SK-N-SH (cell line): ENCODE measurements around the gene GABRB3. TPM values are rescaled to one million over a fixed set of nuclear protein-coding genes. Genes with fewer than 3 reads are reported as not detected.

ENCODE experiments used
- CTCF ChIA-PET: fragments of 300-600, 350-600 bp; formaldehyde crosslinking; extraction: SDS; loops from one replicate; lab custom pipeline; 2021; lab: Yijun Ruan, JAX
- POLR2A ChIA-PET: fragments of 350-600 bp; sonication (Branson Sonifier 250); formaldehyde crosslinking; extraction: SDS; loops from one replicate; lab custom pipeline; 2020; ENCODE audit warnings: antibody characterized with exemption, inconsistent platforms; lab: Yijun Ruan, JAX
- DNase-seq: peaks from one replicate; pipeline ENCODE4 v3.0.0; 2012
- H2AFZ ChIP-seq: fragments of 200-600 bp; sonication (generic); 2 replicates; pipeline ENCODE4 v1.8.1; 2016; ENCODE audit warnings: antibody characterized with exemption, mild to moderate bottlenecking, low read depth
- H3F3A ChIP-seq: fragments of 200-600 bp; sonication (generic); replicated peaks from 2 replicates; pipeline ENCODE3; 2016; ENCODE audit warnings: antibody characterized with exemption, mild to moderate bottlenecking; ENCODE audit not compliant: insufficient read depth
- H3K27ac ChIP-seq, 2 experiments: fragments of 200-500 bp in 1 of 2; fragments of 200-600 bp in 1 of 2; sonication (Bioruptor generic) in 1 of 2; sonication (generic), shearing (Covaris generic) in 1 of 2; 2 replicates each; pipeline versions ENCODE4 v1.5.1 to v1.6.1; 2014 to 2016; ENCODE audit warnings: low read depth in 2 of 2, inconsistent platforms in 1 of 2, low read length in 1 of 2, mild to moderate bottlenecking in 1 of 2, mixed read lengths in 1 of 2
- H3K27me3 ChIP-seq: fragments of 200-600 bp; sonication (generic), shearing (Covaris generic); 2 replicates; pipeline ENCODE4 v1.6.1; 2016; ENCODE audit warnings: mixed run types; ENCODE audit not compliant: insufficient read depth
- H3K36me3 ChIP-seq, 2 experiments: fragments of 200-500 bp in 1 of 2; fragments of 200-600 bp in 1 of 2; sonication (Bioruptor generic) in 1 of 2; sonication (generic) in 1 of 2; replicated peaks in 1 of 2; 2 replicates each; pipeline versions ENCODE3 to v1.5.1; 2014 to 2016; ENCODE audit warnings: low read length in 1 of 2, mild to moderate bottlenecking in 1 of 2; ENCODE audit not compliant: insufficient read depth in 2 of 2, control insufficient read depth in 1 of 2
- H3K4me1 ChIP-seq, 2 experiments: fragments of 200-500 bp in 1 of 2; fragments of 200-600 bp in 1 of 2; sonication (Bioruptor generic) in 1 of 2; sonication (generic), shearing (Covaris generic) in 1 of 2; 2 replicates each; pipeline versions ENCODE4 v1.5.1 to v1.6.1; 2014 to 2016; ENCODE audit warnings: low read depth in 1 of 2, low read length in 1 of 2, mixed run types in 1 of 2; ENCODE audit not compliant: insufficient read depth in 2 of 2, control insufficient read depth in 1 of 2
- H3K4me2 ChIP-seq: fragments of 200-600 bp; sonication (generic), shearing (Covaris generic); 2 replicates; pipeline ENCODE4 v1.6.1; 2017; ENCODE audit warnings: mixed run types
- H3K4me3 ChIP-seq, 2 experiments: fragments of 200-500 bp in 1 of 2; fragments of 200-600 bp in 1 of 2; sonication (Bioruptor generic) in 1 of 2; sonication (generic), shearing (Covaris generic) in 1 of 2; 2 replicates each; pipeline versions ENCODE4 v1.5.1 to v1.8.1; 2014 to 2016; ENCODE audit warnings: low read depth in 2 of 2, inconsistent platforms in 1 of 2, low read length in 1 of 2, mild to moderate bottlenecking in 1 of 2, mixed read lengths in 1 of 2, moderate library complexity in 1 of 2
- H3K79me2 ChIP-seq: fragments of 200-600 bp; sonication (generic); 2 replicates; pipeline ENCODE4 v1.8.1; 2017; ENCODE audit warnings: mild to moderate bottlenecking; ENCODE audit not compliant: insufficient read depth
- H3K9ac ChIP-seq: fragments of 200-600 bp; sonication (generic); 2 replicates; pipeline ENCODE4 v1.6.1; 2017; ENCODE audit warnings: mixed run types
- H3K9me2 ChIP-seq: fragments of 200-600 bp; sonication (generic); 2 replicates; pipeline ENCODE4 v1.6.1; 2017; ENCODE audit warnings: mixed run types
- H3K9me3 ChIP-seq: fragments of 200-600 bp; sonication (generic); 2 replicates; pipeline ENCODE4 v1.6.1; 2017; ENCODE audit warnings: mixed run types, mild to moderate bottlenecking, moderate library complexity
- H4K20me1 ChIP-seq: fragments of 200-600 bp; sonication (generic); 2 replicates; pipeline ENCODE4 v1.6.1; 2017; ENCODE audit warnings: mild to moderate bottlenecking, mixed run types; ENCODE audit not compliant: insufficient read depth
- CTCF ChIP-seq: fragments of 200-600 bp; sonication (generic); IDR thresholded peaks from 2 replicates; pipeline ENCODE4 v1.6.1; 2017; ENCODE audit warnings: antibody characterized with exemption, mild to moderate bottlenecking, moderate library complexity
- ELF1 ChIP-seq: IDR thresholded peaks from 2 replicates; pipeline ENCODE4 v1.4.0; 2012
- EZH2phosphoT487 ChIP-seq: fragments of 200-600 bp; sonication (generic); IDR thresholded peaks from 2 replicates; pipeline ENCODE4 v1.6.1; 2017; ENCODE audit warnings: low read depth, mixed run types, mild to moderate bottlenecking, antibody characterized with exemption, moderate library complexity, borderline replicate concordance
- FOXJ3 ChIP-seq: sonication (generic); formaldehyde crosslinking; IDR thresholded peaks from 2 replicates; pipeline ENCODE4 v1.5.1; 2020; ENCODE audit warnings: mild to moderate bottlenecking, missing genetic modification reagents
- FOXM1 ChIP-seq: IDR thresholded peaks from 2 replicates; pipeline ENCODE4 v1.4.0; 2012; ENCODE audit warnings: low read depth, mild to moderate bottlenecking
- GATA2 ChIP-seq: sonication (generic); formaldehyde crosslinking; IDR thresholded peaks from 2 replicates; pipeline ENCODE4 v1.5.0; 2020; ENCODE audit warnings: mild to moderate bottlenecking, missing genetic modification reagents
- IRF3 ChIP-seq: fragments of 150-350 bp; IDR thresholded peaks from 2 replicates; pipeline ENCODE4 v1.6.1; 2016; ENCODE audit warnings: mild to moderate bottlenecking, low read depth, low read length
- JUND ChIP-seq: IDR thresholded peaks from 2 replicates; pipeline ENCODE4 v1.4.0; 2012
- MAX ChIP-seq: IDR thresholded peaks from 2 replicates; pipeline ENCODE4 v1.4.0; 2012; ENCODE audit warnings: low read depth
- NRF1 ChIP-seq: IDR thresholded peaks from 2 replicates; pipeline ENCODE4 v1.6.1; 2012; ENCODE audit warnings: low read depth, mild to moderate bottlenecking, low read length
- POLR2AphosphoS5 ChIP-seq: IDR thresholded peaks from 2 replicates; pipeline ENCODE4 v1.6.1; 2012; ENCODE audit warnings: low read depth, low read length
- RFX5 ChIP-seq: IDR thresholded peaks from 2 replicates; pipeline ENCODE4 v1.6.1; 2012; ENCODE audit warnings: mild to moderate bottlenecking, improper control_type of control experiment, low read length
- SIN3A ChIP-seq: IDR thresholded peaks from 2 replicates; pipeline ENCODE4 v1.6.1; 2012; ENCODE audit warnings: low read depth, mild to moderate bottlenecking, low read length, moderate library complexity, borderline replicate concordance
- TCF12 ChIP-seq: IDR thresholded peaks from 2 replicates; pipeline ENCODE4 v1.4.0; 2012
- YY1 ChIP-seq: IDR thresholded peaks from 2 replicates; pipeline ENCODE4 v1.4.0; 2012; ENCODE audit warnings: low read depth, mild to moderate bottlenecking
- WGBS: methylation state at CpG from one replicate; pipeline ENCODE4 v1.1.6; 2017; ENCODE audit warnings: low lambda C conversion rate; 5-methylcytosine and 5-hydroxymethylcytosine counted together
- polyA plus RNA-seq, 3 experiments: library from polyadenylated mRNA; depleted of rRNA; stranded (reverse); fragments of >200 nt; gene quantifications; 2 replicates each; pipeline ENCODE4 v1.2.3, GENCODE V29; 2012
- TF ChIP-seq, protein P1 (sequence below): IDR thresholded peaks from 2 replicates; pipeline ENCODE4 v1.6.1; 2012; ENCODE audit warnings: mild to moderate bottlenecking, low read depth, low read length, moderate library complexity
- TF ChIP-seq, protein P2 (sequence below): fragments of 150-350 bp; IDR thresholded peaks from 2 replicates; pipeline ENCODE4 v1.6.1; 2017; ENCODE audit warnings: antibody characterized with exemption, low read length, low read depth, borderline replicate concordance

Gene GABRB3
- polyA plus RNA-seq, 1 of the 3 experiments (the other 2 are of a cell fraction): 0.10 TPM

DNA sequence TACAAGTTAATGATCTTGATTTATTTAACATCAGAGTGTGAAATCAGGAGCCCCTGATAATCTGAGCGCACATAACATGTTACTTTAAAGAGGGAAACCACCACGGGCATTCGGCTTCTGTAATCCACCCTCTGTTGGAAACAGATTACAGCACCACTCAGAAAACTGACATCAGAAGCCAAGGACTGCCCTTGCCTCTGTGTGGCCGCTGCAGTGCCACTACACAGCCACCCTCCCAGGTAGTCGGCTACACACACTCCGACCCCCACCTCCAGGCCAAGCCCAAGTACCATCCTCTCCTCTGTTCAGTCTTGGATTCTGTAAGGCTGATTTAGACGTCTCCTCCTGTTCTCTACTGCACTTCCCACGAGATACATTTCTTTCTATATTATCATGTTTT is 251.7 kb downstream of the GABRB3 start:
- no peak for DNase-seq
- Histone ChIP-seq H3K27ac (no peak overlapping the region), H4K20me1 (no peaks in the 10 kb centered on the region), H3K9me2 (no peaks in the 10 kb centered on the region), H3K9me3 (no peaks in the 10 kb centered on the region), H3K4me1 (no peaks in the 10 kb centered on the region), H3K79me2 (no peaks in the 10 kb centered on the region), H3K9ac (no peak overlapping the region), H2AFZ (no peak overlapping the region), H3K4me3 (no peak overlapping the region), H3K36me3 (no peaks in the 10 kb centered on the region), H3K27me3 (no peaks in the 10 kb centered on the region), H3K4me2 (no peak overlapping the region), H3F3A (no peaks in the 10 kb centered on the region)
- 21% methylated on average over 8 of the region's 8 CpGs for WGBS
- POLR2A ChIA-PET: no interaction called here
- TF ChIP-seq SIN3A (no peak), EZH2phosphoT487 (no peak), RFX5 (no peak), FOXJ3 (CRISPR knock-in tag) (no peak), TCF12 (no peak), FOXM1 (no peak), POLR2AphosphoS5 (no peak), GATA2 (CRISPR knock-in tag) (no peak), CTCF (no peak), JUND (no peak), NRF1 (no peak), IRF3 (no peak), YY1 (no peak), ELF1 (no peak), MAX (no peak)
- TF ChIP-seq, protein P1, sequence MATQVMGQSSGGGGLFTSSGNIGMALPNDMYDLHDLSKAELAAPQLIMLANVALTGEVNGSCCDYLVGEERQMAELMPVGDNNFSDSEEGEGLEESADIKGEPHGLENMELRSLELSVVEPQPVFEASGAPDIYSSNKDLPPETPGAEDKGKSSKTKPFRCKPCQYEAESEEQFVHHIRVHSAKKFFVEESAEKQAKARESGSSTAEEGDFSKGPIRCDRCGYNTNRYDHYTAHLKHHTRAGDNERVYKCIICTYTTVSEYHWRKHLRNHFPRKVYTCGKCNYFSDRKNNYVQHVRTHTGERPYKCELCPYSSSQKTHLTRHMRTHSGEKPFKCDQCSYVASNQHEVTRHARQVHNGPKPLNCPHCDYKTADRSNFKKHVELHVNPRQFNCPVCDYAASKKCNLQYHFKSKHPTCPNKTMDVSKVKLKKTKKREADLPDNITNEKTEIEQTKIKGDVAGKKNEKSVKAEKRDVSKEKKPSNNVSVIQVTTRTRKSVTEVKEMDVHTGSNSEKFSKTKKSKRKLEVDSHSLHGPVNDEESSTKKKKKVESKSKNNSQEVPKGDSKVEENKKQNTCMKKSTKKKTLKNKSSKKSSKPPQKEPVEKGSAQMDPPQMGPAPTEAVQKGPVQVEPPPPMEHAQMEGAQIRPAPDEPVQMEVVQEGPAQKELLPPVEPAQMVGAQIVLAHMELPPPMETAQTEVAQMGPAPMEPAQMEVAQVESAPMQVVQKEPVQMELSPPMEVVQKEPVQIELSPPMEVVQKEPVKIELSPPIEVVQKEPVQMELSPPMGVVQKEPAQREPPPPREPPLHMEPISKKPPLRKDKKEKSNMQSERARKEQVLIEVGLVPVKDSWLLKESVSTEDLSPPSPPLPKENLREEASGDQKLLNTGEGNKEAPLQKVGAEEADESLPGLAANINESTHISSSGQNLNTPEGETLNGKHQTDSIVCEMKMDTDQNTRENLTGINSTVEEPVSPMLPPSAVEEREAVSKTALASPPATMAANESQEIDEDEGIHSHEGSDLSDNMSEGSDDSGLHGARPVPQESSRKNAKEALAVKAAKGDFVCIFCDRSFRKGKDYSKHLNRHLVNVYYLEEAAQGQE: no peak
- TF ChIP-seq, protein P2, sequence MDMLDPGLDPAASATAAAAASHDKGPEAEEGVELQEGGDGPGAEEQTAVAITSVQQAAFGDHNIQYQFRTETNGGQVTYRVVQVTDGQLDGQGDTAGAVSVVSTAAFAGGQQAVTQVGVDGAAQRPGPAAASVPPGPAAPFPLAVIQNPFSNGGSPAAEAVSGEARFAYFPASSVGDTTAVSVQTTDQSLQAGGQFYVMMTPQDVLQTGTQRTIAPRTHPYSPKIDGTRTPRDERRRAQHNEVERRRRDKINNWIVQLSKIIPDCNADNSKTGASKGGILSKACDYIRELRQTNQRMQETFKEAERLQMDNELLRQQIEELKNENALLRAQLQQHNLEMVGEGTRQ: no peak
- CTCF ChIA-PET: no interaction called here
